Progenitor cell of endocrine pancreas (in vitro differentiated cells): Measurements from ENCODE around the gene CD2AP. TPM values are rescaled to one million over a fixed set of nuclear protein-coding genes. Genes with fewer than 3 reads are reported as not detected.

ENCODE experiments used
- DNase-seq: peaks from one replicate; pipeline ENCODE4 v3.0.0; 2021; ENCODE audit warnings: low spot score; ENCODE audit not compliant: unreplicated experiment
- H3K27ac Mint-ChIP-seq: 2 replicates; pipeline ENCODE4 v1.8.0; 2021; ENCODE audit warnings: mild to moderate bottlenecking, moderate library complexity, mixed read lengths
- H3K27me3 Mint-ChIP-seq: 2 replicates; pipeline ENCODE4 v1.8.0; 2021; ENCODE audit warnings: mixed read lengths
- H3K36me3 Mint-ChIP-seq: 2 replicates; pipeline ENCODE4 v1.8.0; 2022; ENCODE audit warnings: mixed read lengths; ENCODE audit not compliant: insufficient read depth
- H3K4me1 Mint-ChIP-seq: 2 replicates; pipeline ENCODE4 v1.8.0; 2021; ENCODE audit warnings: low read depth, mixed read lengths
- H3K4me3 Mint-ChIP-seq: 2 replicates; pipeline ENCODE4 v1.8.0; 2021; ENCODE audit warnings: low read depth, mild to moderate bottlenecking, moderate library complexity, mixed read lengths
- H3K9me3 Mint-ChIP-seq: 2 replicates; pipeline ENCODE4 v1.8.0; 2021; ENCODE audit warnings: low read depth, mixed read lengths
- CTCF ChIP-seq: fragments of 200-600 bp; sonication (generic); IDR thresholded peaks from one replicate; pipeline ENCODE4 v1.5.0; 2021; ENCODE audit warnings: antibody characterized with exemption, mild to moderate bottlenecking; ENCODE audit not compliant: unreplicated experiment
- total RNA-seq: library from RNA; stranded (reverse); gene quantifications from 2 replicates; pipeline ENCODE4 v1.2.1, GENCODE V29; 2021

CD2AP gene
- total RNA-seq, 1 donor from 2014 or later, result 50.6 TPM

GRCh38 chr6:47671777-47672176, 194.2 kb downstream of the CD2AP start:
- H3K9me3 Mint-ChIP-seq, result no peaks in the 10 kb centered on the region
- no peak overlapping the region for H3K27ac Mint-ChIP-seq
- no peak for DNase-seq
- H3K36me3 Mint-ChIP-seq, result peaks cover 1% of the 10 kb centered on the region
- no peak overlapping the region for H3K4me3 Mint-ChIP-seq
- no peaks in the 10 kb centered on the region for H3K27me3 Mint-ChIP-seq
- TF ChIP-seq CTCF, result no peak
- H3K4me1 Mint-ChIP-seq, result peaks cover 23% of the 10 kb centered on the region

GRCh38 chr6:47672816-47673215, 195.2 kb downstream of the CD2AP start:
- no peak for DNase-seq
- Mint-ChIP-seq H3K27me3 (no peaks in the 10 kb centered on the region), H3K4me3 (no peak overlapping the region), H3K4me1 (peaks cover 23% of the 10 kb centered on the region), H3K9me3 (no peaks in the 10 kb centered on the region), H3K27ac (no peak overlapping the region), H3K36me3 (peaks cover 1% of the 10 kb centered on the region)
- TF ChIP-seq CTCF, result no peak

- Mint-ChIP-seq H3K27me3 (no peaks in the 10 kb centered on the region), H3K36me3 (peaks cover 1% of the 10 kb centered on the region), H3K4me1 (peaks cover 13% of the 10 kb centered on the region), H3K27ac (no peak overlapping the region), H3K4me3 (no peak overlapping the region), H3K9me3 (no peaks in the 10 kb centered on the region)
- no peak for DNase-seq
- no peak for TF ChIP-seq CTCF
Observed at GRCh38 chr6:47674673-47675072, 197.1 kb downstream of the CD2AP start.

Other genes with a start within 250 kb of the CD2AP start
- 46.3 and 49.7 TPM in 2 replicates for gene TNFRSF21, start 167.9 kb upstream of the CD2AP start, total RNA-seq
- 2.6 TPM in 2 replicates for gene ADGRF4, start 220.8 kb downstream of the CD2AP start, total RNA-seq